Mesenchymal stem cell (in vitro differentiated cells and primary cell): ENCODE measurements around the gene TACR2.

Experiments
- DNase-seq: peaks from one replicate; pipeline ENCODE4 v3.0.0-alpha.2; 2013
- H2AFZ ChIP-seq: one replicate; pipeline ENCODE4 v1.6.1; 2013; ENCODE audit warnings: low read depth, mild to moderate bottlenecking, control low read depth, inconsistent platforms, low read length, moderate library complexity
- H2AK5ac ChIP-seq: 2 replicates; pipeline ENCODE4 v1.6.1; 2013; ENCODE audit warnings: low read length, moderate library complexity, mild to moderate bottlenecking, inconsistent platforms; ENCODE audit not compliant: severe bottlenecking
- H2BK120ac ChIP-seq: one replicate; pipeline ENCODE4 v1.6.1; 2013; ENCODE audit warnings: low read depth, mild to moderate bottlenecking, inconsistent platforms, low read length, moderate library complexity
- H2BK12ac ChIP-seq, 2 experiments: one replicate each; pipeline ENCODE4 v1.6.1; 2013; ENCODE audit warnings: inconsistent platforms in 2 of 2, low read length in 2 of 2, mild to moderate bottlenecking in 2 of 2, moderate library complexity in 2 of 2, control low read depth in 1 of 2
- H2BK15ac ChIP-seq: one replicate; pipeline ENCODE4 v1.6.1; 2013; ENCODE audit warnings: mild to moderate bottlenecking, low read depth, inconsistent platforms; ENCODE audit not compliant: poor library complexity, severe bottlenecking
- H2BK5ac ChIP-seq: 2 replicates; pipeline ENCODE4 v1.6.1; 2013; ENCODE audit warnings: low read depth, mild to moderate bottlenecking, low read length, control low read depth, inconsistent platforms; ENCODE audit not compliant: poor library complexity, severe bottlenecking
- H3K14ac ChIP-seq, 2 experiments: one replicate each; pipeline ENCODE4 v1.6.1; 2013; ENCODE audit warnings: inconsistent platforms in 2 of 2, low read length in 2 of 2, control low read depth in 1 of 2, mild to moderate bottlenecking in 1 of 2, moderate library complexity in 1 of 2
- H3K18ac ChIP-seq, 2 experiments: one replicate each; pipeline ENCODE4 v1.6.1; 2013; ENCODE audit warnings: inconsistent platforms in 2 of 2, low read length in 2 of 2, control low read depth in 1 of 2, low read depth in 1 of 2, mild to moderate bottlenecking in 1 of 2
- H3K23ac ChIP-seq, 2 experiments: one replicate each; pipeline ENCODE4 v1.6.1; 2013; ENCODE audit warnings: inconsistent platforms in 2 of 2, low read length in 2 of 2, mild to moderate bottlenecking in 2 of 2, moderate library complexity in 2 of 2, control low read depth in 1 of 2
- H3K27ac ChIP-seq: 2 replicates; pipeline ENCODE4 v1.5.1; 2013; ENCODE audit warnings: mild to moderate bottlenecking, moderate library complexity, low read length, control low read depth, inconsistent platforms; ENCODE audit not compliant: poor library complexity, severe bottlenecking
- H3K27me3 ChIP-seq, 2 experiments: 2 replicates each; pipeline versions ENCODE4 v1.6.1 to v1.7.0; 2013; ENCODE audit warnings: low read length in 2 of 2, mild to moderate bottlenecking in 2 of 2, moderate library complexity in 2 of 2, control low read depth in 1 of 2, inconsistent platforms in 1 of 2; ENCODE audit not compliant: control insufficient read depth in 1 of 2, insufficient read depth in 1 of 2
- H3K36me3 ChIP-seq, 2 experiments: 2 replicates each; pipeline versions ENCODE4 v1.6.1 to v1.7.0; 2013; ENCODE audit warnings: low read length in 2 of 2, control low read depth in 1 of 2, inconsistent platforms in 1 of 2, low read depth in 1 of 2, mild to moderate bottlenecking in 1 of 2; ENCODE audit not compliant: insufficient read depth in 2 of 2, control insufficient read depth in 1 of 2
- H3K4ac ChIP-seq, 2 experiments: one replicate each; pipeline ENCODE4 v1.6.1; 2013; ENCODE audit warnings: inconsistent platforms in 2 of 2, low read length in 2 of 2, mild to moderate bottlenecking in 2 of 2, moderate library complexity in 2 of 2, control low read depth in 1 of 2, low read depth in 1 of 2
- H3K4me1 ChIP-seq: 2 replicates; pipeline ENCODE4 v1.6.1; 2013; ENCODE audit warnings: low read depth, low read length, control low read depth; ENCODE audit not compliant: control insufficient read depth, insufficient read depth
- H3K4me2 ChIP-seq: 2 replicates; pipeline ENCODE4 v1.6.1; 2013; ENCODE audit warnings: low read length, mild to moderate bottlenecking, inconsistent platforms; ENCODE audit not compliant: poor library complexity, severe bottlenecking
- H3K4me3 ChIP-seq, 2 experiments: 2 replicates each; pipeline versions ENCODE4 v1.5.1 to v1.7.0; 2013; ENCODE audit warnings: low read length in 2 of 2, mild to moderate bottlenecking in 2 of 2, control low read depth in 1 of 2, low read depth in 1 of 2; ENCODE audit not compliant: insufficient read depth in 1 of 2
- H3K79me1 ChIP-seq: replicated peaks from 2 replicates; pipeline ENCODE4 v1.6.1; 2013; ENCODE audit warnings: mild to moderate bottlenecking, control low read depth, low read length, inconsistent platforms; ENCODE audit not compliant: poor library complexity, severe bottlenecking
- H3K9ac ChIP-seq: 2 replicates; pipeline ENCODE4 v1.7.0; 2013; ENCODE audit warnings: mild to moderate bottlenecking, low read length, moderate library complexity
- H3K9me3 ChIP-seq: 2 replicates; pipeline ENCODE4 v1.7.0; 2013; ENCODE audit warnings: mild to moderate bottlenecking, low read length; ENCODE audit not compliant: control insufficient read depth
- H4K8ac ChIP-seq: one replicate; pipeline ENCODE4 v1.6.1; 2013; ENCODE audit warnings: inconsistent platforms, mild to moderate bottlenecking, low read length, moderate library complexity
- H4K91ac ChIP-seq: one replicate; pipeline ENCODE4 v1.6.1; 2013; ENCODE audit warnings: mild to moderate bottlenecking, low read length, inconsistent platforms
- WGBS: methylation state at CpG from one replicate; pipeline ENCODE4 v1.1.7; 2013; ENCODE audit warnings: mixed read lengths; 5-methylcytosine and 5-hydroxymethylcytosine counted together

TACR2 gene

DNA sequence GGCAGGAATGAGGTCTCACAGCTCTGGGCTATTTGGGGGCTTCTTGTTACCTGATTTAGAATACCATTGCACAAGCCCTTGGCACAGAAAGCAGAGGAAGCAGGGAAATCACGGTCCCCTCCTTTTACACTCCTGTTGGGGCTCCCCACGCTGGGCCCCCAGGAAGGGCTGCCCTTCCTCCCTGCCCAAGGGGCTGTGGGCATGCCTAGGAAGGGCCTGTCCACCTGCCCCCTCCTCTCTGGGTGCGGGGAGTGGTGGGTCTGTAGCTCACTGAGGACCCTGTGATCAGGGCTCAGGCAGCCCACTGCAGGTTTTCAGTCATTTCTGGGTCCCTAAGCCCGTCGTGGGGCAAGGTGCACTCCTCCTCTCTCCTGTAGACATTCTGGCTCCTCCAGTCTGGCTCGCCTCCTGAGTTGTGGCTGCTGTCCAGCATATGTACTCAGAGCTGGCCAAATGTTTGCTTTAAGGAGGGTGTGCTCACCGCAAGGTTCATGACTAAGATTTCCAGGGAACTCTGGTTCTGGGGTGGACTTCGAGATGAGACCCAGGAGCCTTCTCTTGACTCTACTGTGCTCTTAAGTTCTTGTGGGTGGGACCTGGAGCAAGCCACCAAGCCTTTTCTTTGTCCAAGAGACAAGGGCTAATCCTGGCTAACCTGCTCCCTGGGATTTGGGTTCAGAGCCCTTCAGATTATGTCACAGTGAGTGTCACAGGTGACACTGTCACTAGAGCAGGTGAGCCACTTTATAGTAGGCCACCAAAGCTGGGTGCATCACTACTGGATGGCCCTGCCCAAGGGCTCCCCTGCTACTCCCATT lies 56.0 kb downstream of the TACR2 start:
- WGBS, result 81% methylated on average over 8 of the region's 8 CpGs
- Histone ChIP-seq H4K91ac (no peak overlapping the region), H2AFZ (no peak overlapping the region), H2BK120ac (no peak overlapping the region), H3K14ac (no peak overlapping the region), H2BK15ac (no peak overlapping the region), H3K27ac (no peak overlapping the region), H3K23ac (no peak overlapping the region), H2BK5ac (no peak overlapping the region), H3K4me1 (peaks cover 16% of the 10 kb centered on the region), H3K18ac (no peak overlapping the region), H3K4ac (peak overlapping the region in 1 of 2 experiments; percentile 30), H2AK5ac (no peak overlapping the region), H4K8ac (no peak overlapping the region), H3K79me1 (peaks cover 37% of the 10 kb centered on the region), H3K4me2 (no peak overlapping the region), H3K9ac (no peak overlapping the region), H3K36me3 (peaks cover 24 to 38% of the 10 kb centered on the region in 2 experiments), H3K9me3 (no peaks in the 10 kb centered on the region), H3K4me3 (peak overlapping the region in 1 of 2 experiments; percentile 29), H3K27me3 (no peaks in the 10 kb centered on the region), H2BK12ac (peak overlapping the region in 1 of 2 experiments; percentile 69)
- DNase-seq, result peak; percentile 85

DNA sequence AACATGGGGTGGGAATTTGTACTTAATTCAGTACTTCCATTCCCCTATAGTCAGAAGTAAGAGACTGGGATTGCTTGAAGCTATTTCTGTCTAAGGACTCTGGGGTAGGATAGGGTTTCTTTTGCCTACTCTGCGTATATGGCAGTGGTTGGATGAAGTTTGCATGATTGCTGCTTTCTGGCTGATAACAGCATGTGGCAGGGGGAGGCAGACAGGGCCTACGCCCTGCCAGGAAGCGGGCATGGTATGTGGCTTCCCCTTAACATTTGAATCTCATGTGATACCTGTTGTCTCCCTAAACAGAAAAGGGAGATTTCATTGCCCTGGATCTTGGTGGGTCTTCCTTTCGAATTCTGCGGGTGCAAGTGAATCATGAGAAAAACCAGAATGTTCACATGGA lies 57.1 kb downstream of the TACR2 start:
- H4K8ac ChIP-seq, result no peak overlapping the region
- H3K79me1 ChIP-seq, result peaks cover 37% of the 10 kb centered on the region
- H3K14ac ChIP-seq, result no peak overlapping the region
- no peak overlapping the region for H3K27ac ChIP-seq
- 94% methylated on average over 5 of the region's 5 CpGs for WGBS
- no peak overlapping the region for H2AFZ ChIP-seq
- H3K9me3 ChIP-seq, result no peaks in the 10 kb centered on the region
- no peak overlapping the region for H2BK5ac ChIP-seq
- H2BK12ac ChIP-seq, result peak overlapping the region in 1 of 2 experiments; percentile 67
- H3K4me1 ChIP-seq, result peaks cover 16% of the 10 kb centered on the region
- no peak overlapping the region for H2AK5ac ChIP-seq
- H3K4ac ChIP-seq, result peak overlapping the region in 1 of 2 experiments; percentile 63
- H4K91ac ChIP-seq, result no peak overlapping the region
- no peak overlapping the region for H2BK120ac ChIP-seq
- H3K27me3 ChIP-seq, result no peaks in the 10 kb centered on the region
- no peak overlapping the region for H2BK15ac ChIP-seq
- no peak for DNase-seq
- H3K18ac ChIP-seq, result no peak overlapping the region
- H3K23ac ChIP-seq, result no peak overlapping the region
- no peak overlapping the region for H3K4me3 ChIP-seq
- H3K36me3 ChIP-seq, result peaks cover 21 to 27% of the 10 kb centered on the region in 2 experiments
- H3K4me2 ChIP-seq, result no peak overlapping the region
- H3K9ac ChIP-seq, result no peak overlapping the region

DNA sequence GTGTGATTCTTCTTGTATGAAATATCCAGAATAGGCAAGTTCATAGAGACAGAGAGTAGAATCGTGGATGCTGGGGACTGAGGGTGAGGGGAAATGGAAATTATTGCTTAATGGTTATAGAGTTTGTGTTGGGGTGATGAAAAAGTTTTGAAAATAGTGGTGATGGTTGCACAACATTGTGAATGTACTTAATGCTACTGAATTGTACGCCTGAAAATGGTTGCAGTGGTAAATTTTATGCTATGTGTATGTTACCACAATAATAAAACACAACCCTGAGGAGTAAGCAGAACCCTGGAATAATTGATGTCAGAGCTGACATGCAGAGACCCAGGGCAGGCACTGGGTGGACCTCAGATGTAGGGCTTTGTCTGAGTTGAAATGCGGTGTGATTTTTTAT lies 57.6 kb downstream of the TACR2 start:
- H2BK15ac ChIP-seq, result no peak overlapping the region
- no peak overlapping the region for H4K91ac ChIP-seq
- H3K79me1 ChIP-seq, result peaks cover 41% of the 10 kb centered on the region
- H3K4me2 ChIP-seq, result no peak overlapping the region
- no peak overlapping the region for H3K4me3 ChIP-seq
- H2BK120ac ChIP-seq, result no peak overlapping the region
- H3K23ac ChIP-seq, result no peak overlapping the region
- no peak overlapping the region for H3K27ac ChIP-seq
- H2AFZ ChIP-seq, result no peak overlapping the region
- no peaks in the 10 kb centered on the region for H3K27me3 ChIP-seq
- H3K4ac ChIP-seq, result no peak overlapping the region
- H3K9me3 ChIP-seq, result no peaks in the 10 kb centered on the region
- WGBS, result 81% methylated on average over 2 of the region's 3 CpGs
- no peak overlapping the region for H2BK12ac ChIP-seq
- no peak overlapping the region for H3K14ac ChIP-seq
- H3K4me1 ChIP-seq, result peaks cover 16% of the 10 kb centered on the region
- peak; percentile 57 for DNase-seq
- H2AK5ac ChIP-seq, result no peak overlapping the region
- no peak overlapping the region for H2BK5ac ChIP-seq
- H3K9ac ChIP-seq, result no peak overlapping the region
- H3K18ac ChIP-seq, result no peak overlapping the region
- no peak overlapping the region for H4K8ac ChIP-seq
- H3K36me3 ChIP-seq, result peaks cover 21 to 27% of the 10 kb centered on the region in 2 experiments

DNA sequence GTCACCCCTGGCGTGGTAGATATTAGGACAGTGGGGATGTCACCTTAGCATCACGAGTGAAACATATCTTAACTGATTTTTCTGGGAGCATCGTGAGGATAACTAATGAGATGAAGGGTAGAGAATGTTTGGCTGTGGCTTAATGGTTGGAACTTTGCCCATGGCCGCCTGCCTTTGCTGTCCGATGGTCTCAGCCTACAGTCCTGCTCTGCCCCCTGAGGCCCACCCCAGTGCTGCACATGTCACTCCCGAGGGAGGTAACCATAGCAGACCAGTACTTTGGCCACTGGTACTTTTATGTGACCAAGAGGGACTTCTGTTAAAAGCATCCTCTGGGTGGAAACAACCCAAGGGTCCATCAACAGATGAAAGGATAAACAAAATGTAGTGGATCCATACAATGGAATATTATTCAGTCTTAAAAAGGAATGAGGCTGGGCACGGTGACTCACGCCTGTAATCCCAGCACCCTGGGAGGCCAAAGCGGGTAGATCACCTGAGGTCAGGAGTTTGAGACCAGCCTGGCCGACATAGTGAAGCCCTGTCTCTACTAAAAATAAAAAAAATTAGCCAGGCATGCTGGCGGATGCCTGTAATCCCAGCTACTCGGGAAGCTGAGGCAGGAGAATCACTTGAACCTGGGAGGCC lies 58.4 kb downstream of the TACR2 start:
- Histone ChIP-seq H3K4me3 (no peak overlapping the region), H3K27ac (no peak overlapping the region), H3K23ac (no peak overlapping the region), H3K14ac (no peak overlapping the region), H2BK120ac (no peak overlapping the region), H2AK5ac (no peak overlapping the region), H3K36me3 (peaks cover 21 to 22% of the 10 kb centered on the region in 2 experiments), H3K18ac (no peak overlapping the region), H3K4me1 (peaks cover 18% of the 10 kb centered on the region), H3K79me1 (peaks cover 41% of the 10 kb centered on the region), H3K9ac (no peak overlapping the region), H4K91ac (no peak overlapping the region), H2BK12ac (no peak overlapping the region), H2BK5ac (no peak overlapping the region), H3K4me2 (no peak overlapping the region), H3K9me3 (no peaks in the 10 kb centered on the region), H4K8ac (no peak overlapping the region), H2AFZ (no peak overlapping the region), H3K27me3 (no peaks in the 10 kb centered on the region), H3K4ac (no peak overlapping the region), H2BK15ac (no peak overlapping the region)
- no peak for DNase-seq
- WGBS, result 97% methylated on average over 12 of the region's 12 CpGs
